Fibroblast of peridontal ligament (primary cell): Measurements from ENCODE around the gene SCNM1.
"Not testable (repeated sequence)": the region's sequence is repeated elsewhere in the genome, so short reads cannot be mapped to it uniquely, and the experiment has no call there.

Experiments
- DNase-seq: peaks from one replicate; pipeline ENCODE4 v3.0.0-alpha.2; 2010; ENCODE audit errors: extremely low read depth

Gene SCNM1

DNA sequence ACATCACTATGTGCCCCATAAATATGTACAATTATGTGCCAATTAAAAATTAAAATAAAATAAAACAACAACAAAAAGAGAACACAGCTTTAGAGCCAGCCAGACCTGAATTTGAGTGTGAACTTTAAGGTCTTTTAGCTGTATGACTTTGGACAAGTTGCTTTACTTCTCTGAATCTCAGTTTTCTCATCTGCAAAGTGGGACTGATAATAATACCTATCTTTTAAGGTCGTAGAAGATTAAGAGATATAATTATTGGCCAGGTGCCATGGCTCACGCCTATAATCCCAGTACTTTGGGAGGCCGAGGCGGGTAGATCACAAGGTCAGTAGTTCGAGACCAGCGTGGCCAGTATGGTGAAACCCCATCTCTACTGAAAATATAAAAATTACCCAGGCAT is 27.4 kb downstream of the SCNM1 start:
- no peak for DNase-seq

DNA sequence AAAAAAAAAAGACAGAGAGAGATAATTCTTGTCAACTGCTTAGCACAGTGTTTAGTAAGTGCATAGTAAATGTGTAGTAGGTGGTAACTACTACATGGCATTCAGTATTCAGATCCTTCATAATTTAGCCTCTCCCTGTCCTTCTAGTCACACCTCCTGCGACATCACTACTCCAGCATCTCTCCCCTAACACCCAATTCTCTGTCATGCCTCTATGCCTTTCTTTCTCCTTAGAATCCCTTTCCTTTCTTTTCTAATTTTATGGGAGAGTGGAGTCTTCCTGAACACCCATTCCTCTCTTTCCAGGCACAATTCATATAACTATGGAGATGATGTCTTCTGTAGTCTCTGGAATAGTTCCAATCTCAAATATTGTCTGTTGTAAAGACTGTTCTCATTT is 27.9 kb downstream of the SCNM1 start:
- no peak for DNase-seq

DNA sequence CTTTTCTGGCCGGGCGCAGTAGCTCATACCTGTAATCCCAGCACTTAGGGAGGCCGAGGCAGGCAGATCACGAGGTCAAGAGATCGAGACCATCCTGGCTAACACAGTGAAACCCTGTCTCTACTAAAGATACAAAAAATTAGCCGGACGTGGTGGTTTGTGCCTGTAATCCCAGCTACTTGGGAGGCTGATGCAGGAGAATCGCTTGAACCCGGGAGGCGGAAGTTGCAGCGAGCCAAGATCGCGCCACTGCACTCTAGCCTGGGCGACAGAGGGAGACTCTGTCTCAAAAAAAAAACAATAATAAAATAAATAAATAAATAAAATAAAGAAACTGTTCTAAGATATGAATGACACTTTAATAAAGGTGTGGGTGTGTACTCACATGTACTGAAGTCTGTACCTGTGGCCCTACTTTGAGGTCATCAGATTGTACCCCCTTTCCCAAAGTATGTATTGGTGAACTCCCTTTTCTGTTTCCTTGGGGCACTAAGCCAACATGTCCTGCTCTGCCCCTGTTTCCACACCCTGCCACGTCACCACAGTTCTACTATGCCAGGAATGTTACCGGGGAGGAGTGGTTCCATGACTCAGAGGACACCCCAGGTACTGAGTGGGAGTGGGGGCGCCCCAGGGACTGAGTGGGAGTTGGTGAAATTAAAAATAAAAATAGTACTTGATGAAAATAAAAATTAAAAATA is 29.1 kb downstream of the SCNM1 start:
- DNase-seq: peak; percentile 73

DNA sequence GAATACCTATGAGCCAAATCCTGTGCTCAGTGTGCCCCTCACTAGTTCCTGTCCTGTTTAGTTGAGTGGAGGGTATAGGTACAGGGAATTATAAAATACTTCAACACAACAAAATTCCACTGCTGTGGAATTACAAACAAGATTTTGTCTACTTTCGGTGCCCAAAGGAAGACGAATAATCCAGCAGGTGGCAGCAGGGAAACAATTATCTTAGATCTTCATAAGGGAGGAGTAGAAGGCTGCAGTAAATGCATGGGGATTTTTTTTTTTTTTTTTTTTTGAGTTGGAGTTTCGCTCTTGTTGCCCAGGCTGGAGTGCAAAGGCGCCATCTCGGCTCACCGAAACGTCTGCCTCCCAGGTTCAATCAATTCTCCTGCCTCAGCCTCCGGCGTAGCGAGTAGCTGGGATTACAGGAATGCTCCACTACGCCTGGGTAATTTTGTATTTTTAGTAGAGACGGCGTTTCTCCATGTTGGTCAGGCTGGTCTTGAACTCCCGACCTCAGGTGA is 30.4 kb downstream of the SCNM1 start:
- DNase-seq: peak; percentile 94

DNA sequence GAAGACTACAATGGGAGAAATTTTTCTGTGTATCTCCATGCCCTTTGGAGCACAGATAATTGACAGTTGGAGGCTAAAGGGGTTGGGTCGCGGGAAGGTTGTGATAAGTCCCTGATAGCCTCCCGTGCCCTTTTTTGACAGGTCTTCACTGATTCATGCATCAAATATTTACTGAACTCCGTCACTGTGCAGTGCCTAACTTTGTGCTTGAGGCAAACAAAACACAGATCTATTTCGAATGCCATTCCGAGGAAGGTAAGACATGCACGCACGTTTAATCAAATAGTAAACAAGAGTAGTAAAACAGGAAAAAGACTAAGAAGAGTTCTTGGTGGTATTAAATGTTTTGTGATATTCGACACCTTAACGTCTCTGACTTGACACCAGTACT is 31.9 kb downstream of the SCNM1 start:
- DNase-seq: no peak

DNA sequence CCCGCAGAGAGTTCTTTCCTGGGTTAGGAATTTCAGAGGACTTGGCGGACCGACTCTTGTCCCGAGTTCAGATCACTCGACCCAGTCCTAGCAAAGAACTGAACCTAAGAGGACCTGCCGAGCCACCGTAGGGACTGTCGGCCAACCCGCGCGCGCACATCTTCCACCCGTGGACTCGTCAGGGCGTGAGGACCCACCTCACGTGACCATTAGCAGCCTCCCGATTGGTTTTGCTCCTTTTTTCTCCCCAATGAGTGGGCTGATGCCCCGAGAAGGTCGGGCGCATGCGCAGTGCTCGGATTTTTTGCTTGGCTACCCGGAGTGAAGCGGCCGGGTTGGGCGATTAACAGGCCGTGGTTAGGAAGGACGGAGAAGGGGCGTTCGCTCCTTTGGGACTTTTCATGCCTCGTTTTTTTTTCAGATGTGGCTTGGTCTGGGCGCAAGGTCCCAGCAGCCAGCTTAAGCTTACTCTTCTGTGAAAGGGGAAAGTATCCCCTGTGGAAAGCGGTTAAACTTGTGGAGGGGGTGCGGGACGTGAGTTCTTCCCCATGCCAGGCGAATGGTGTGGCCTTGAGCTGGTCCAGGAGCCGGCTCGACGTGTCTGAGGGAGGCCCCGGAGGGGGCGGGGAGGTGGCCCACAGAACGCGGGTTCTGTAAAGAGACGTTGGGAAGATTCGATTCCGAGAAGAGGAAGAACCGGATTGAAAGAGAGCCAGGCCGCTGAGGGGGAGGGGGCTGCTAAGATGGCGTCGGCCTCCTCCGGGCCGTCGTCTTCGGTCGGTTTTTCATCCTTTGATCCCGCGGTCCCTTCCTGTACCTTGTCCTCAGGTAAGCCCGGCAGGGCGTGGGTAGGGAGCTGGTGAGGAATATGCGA is 32.5 kb downstream of the SCNM1 start, which contains the start of gene PIP5K1A:
Gene PIP5K1A, plus strand, starts transcription at position 299 of the 874 bp plus-strand sequence. Its CDS starts 445 bp downstream, at position 744.
- DNase-seq: peak; percentile 99

DNA sequence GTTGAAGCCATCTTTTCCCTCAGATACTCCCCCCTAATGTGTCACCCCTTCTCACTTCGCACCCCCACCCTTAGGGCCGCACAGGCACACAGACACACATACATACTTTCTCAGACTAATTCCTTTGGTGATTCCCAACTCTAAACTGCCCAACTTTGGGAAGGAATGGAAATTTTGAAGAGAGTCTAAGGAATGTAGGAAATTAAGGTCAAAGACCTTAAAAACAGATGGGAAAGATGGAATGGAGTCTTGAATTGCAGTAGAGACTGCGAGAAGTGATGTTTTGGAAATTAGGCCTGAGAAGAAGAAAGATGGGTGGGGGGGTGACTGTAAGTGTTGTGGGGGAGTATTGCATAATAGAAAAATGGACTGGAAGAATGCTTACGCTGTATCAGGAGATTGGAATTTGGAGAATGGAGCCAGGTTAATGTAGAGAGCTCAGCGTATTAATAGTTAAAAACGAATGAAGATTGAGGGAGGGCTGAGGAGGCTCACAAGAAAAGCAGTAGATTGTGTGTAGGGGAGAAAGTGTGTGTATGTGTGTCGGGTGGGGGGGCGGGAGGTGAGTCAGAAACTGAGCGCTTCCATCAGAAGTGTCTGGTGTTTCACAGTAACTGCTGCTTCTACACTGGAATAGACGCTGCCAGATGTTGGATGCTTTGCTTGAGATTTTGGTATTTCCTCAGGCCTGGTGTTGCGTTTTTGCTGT is 34.1 kb downstream of the SCNM1 start:
- peak; percentile 83 for DNase-seq

DNA sequence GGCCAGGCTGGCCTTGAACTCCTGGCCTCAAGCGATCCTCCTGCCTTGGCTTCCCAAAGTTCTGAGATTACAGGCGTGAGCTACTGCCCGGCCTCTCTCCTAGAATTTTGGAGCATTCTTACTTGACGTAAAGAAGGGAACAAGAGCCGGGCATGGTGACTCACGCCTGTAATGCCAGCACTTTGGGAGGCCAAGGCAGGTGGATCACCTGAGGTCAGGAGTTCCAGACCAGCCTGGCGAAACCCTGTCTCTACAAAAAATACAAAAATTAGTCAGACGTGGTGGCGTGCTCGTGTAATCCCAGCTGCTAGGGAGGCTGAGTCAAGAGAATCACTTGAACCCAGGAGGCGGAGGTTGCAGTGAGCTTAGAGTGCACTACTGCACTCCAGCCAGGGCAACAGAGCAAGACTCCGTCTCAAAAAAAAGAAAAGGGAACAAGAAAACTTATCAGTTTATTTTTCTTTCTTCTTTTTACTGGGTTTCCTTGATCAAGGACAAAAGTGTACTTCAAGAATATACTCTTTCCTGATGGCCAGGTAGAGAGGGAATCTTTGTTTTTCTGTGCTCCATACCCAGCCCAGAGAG is 39.5 kb downstream of the SCNM1 start:
- not testable (repeated sequence) for DNase-seq

DNA sequence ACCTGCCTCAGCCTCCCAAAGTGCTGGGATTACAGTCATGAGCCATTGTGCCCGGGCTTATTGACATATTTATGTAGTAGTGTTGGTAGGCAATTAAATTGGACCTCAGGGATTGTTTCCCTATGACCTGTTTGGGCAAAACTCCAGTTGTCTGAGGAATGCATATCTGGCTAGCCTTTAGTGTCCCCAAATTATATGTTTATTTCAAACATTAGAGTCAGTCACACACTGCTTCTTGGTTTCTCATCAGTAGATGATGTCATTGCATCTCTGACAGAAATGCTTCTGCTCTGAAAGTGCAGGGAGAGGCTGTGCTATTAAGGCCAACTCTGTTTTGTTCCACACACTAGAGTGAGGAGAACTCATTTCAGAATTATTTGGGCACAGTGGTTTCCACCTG is 44.9 kb downstream of the SCNM1 start:
- DNase-seq: peak; percentile 45

DNA sequence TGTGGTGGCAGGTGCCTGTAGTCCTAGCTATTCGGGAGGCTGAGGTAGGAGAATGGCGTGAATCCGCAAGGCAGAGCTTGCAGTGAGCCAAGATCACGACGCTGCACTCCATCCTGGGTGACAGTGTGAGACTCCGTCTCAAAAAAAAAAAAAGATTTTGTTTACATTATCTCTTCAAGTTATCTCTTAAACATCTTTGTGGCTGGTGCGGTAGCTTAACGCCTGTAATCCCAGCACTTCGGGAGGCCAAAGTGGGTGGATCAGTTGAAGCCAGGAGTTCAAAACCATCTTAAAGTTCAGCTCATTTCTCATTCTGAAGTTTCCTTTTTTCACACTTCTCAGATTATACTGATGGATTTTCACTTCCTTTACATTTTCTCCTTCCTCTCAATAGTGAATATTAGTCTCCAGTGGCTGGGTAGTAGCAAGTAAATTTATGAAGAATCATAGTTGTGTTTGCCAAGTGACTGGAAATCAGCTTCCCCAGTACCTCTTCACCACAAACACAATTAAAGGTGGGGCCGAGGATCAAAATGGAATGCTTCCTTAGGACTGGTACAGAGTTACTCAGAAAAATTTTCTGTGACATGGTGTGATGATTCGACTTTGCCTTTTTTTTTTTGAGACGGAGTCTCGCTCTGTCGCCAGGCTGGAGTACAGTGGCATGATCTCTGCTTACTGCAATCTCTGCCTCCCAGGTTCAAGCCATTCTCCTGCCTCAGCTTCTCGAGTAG is 46.2 kb downstream of the SCNM1 start:
- no peak for DNase-seq

DNA sequence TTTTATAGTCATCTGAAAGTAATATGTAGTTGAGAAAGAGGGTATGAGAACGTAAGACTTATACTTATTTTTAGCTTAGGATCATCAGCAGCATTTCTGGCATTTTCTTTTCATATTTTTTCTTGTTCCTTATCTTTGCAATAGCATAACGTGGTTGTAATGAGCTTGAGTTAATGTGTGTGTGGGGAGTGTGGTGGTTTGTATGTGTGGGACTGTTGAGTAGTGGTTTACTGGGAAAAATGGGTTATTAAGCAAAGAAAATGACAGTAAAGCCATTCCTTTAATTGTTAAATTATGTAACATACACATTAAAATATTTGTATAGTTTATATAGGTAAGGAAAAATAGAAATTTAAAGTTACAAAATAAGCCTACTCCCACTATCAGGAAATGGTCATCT is 47.6 kb downstream of the SCNM1 start:
- no peak for DNase-seq
